ENCODE measurements around the gene ATG5.
A peak's percentile ranks its signal among the peaks of the same experiment; 100 is the strongest.
"Not testable (repeated sequence)": the region's sequence is repeated elsewhere in the genome, so short reads cannot be mapped to it uniquely, and the experiment has no call there.

The ATG5 gene

GRCh38 chr6:106163966-106164877 lies 161.3 kb downstream of the ATG5 start:
- peak; percentile 4 to 67 for DNase-seq
- TF ChIP-seq GATA1 (IDR thresholded peaks at IDR 0.05; ENCODE audit: low read depth, low read length) (no peak), POLR2A (IDR thresholded peaks at IDR 0.05; ENCODE audit: low read length) (no peak)

GRCh38 chr6:106163446-106163965 lies 162.1 kb downstream of the ATG5 start:
- TF ChIP-seq GATA1 (IDR thresholded peaks at IDR 0.05; ENCODE audit: low read depth, low read length) = no peak
- no peak for TF ChIP-seq POLR2A (IDR thresholded peaks at IDR 0.05; ENCODE audit: low read length)
- peak in 1 of 2 experiments; percentile 42 for DNase-seq

- TF ChIP-seq POLR2A (IDR thresholded peaks at IDR 0.05; ENCODE audit: low read length) = no peak
- no peak for TF ChIP-seq GATA1 (IDR thresholded peaks at IDR 0.05; ENCODE audit: low read depth, low read length)
- no peak for DNase-seq
Measured at GRCh38 chr6:106162921-106163320, 162.6 kb downstream of the ATG5 start.

GRCh38 chr6:106161893-106162292 lies 163.7 kb downstream of the ATG5 start:
- no peak for DNase-seq
- TF ChIP-seq GATA1 (IDR thresholded peaks at IDR 0.05; ENCODE audit: low read depth, low read length) (no peak), POLR2A (IDR thresholded peaks at IDR 0.05; ENCODE audit: low read length) (no peak)

GRCh38 chr6:106161311-106161874 lies 164.2 kb downstream of the ATG5 start:
- no peak for DNase-seq
- TF ChIP-seq GATA1 (IDR thresholded peaks at IDR 0.05; ENCODE audit: low read depth, low read length) = no peak
- TF ChIP-seq POLR2A (IDR thresholded peaks at IDR 0.05; ENCODE audit: low read length) = no peak

GRCh38 chr6:106160189-106160588 lies 165.4 kb downstream of the ATG5 start:
- DNase-seq = no peak

GRCh38 chr6:106159531-106159940 lies 166.0 kb downstream of the ATG5 start:
- no peak for DNase-seq
- TF ChIP-seq POLR2A (IDR thresholded peaks at IDR 0.05; ENCODE audit: low read length) (no peak), GATA1 (IDR thresholded peaks at IDR 0.05; ENCODE audit: low read depth, low read length) (no peak)

More at GRCh38 chr6:106160189-106160588, 165.4 kb downstream of the ATG5 start:
- TF ChIP-seq POLR2A (IDR thresholded peaks at IDR 0.05; ENCODE audit: low read length) (no peak), GATA1 (IDR thresholded peaks at IDR 0.05; ENCODE audit: low read depth, low read length) (no peak)

- no peak for DNase-seq
- TF ChIP-seq POLR2A (IDR thresholded peaks at IDR 0.05; ENCODE audit: low read length) (no peak), GATA1 (IDR thresholded peaks at IDR 0.05; ENCODE audit: low read depth, low read length) (no peak)
Measured at GRCh38 chr6:106158816-106159215, 166.7 kb downstream of the ATG5 start.

GRCh38 chr6:106156863-106157262 lies 168.7 kb downstream of the ATG5 start:
- DNase-seq = no peak

GRCh38 chr6:106156413-106156812 lies 169.1 kb downstream of the ATG5 start:
- TF ChIP-seq POLR2A (IDR thresholded peaks at IDR 0.05; ENCODE audit: low read length) = no peak
- TF ChIP-seq GATA1 (IDR thresholded peaks at IDR 0.05; ENCODE audit: low read depth, low read length) = no peak
- DNase-seq = no peak

More at GRCh38 chr6:106156863-106157262, 168.7 kb downstream of the ATG5 start:
- TF ChIP-seq GATA1 (IDR thresholded peaks at IDR 0.05; ENCODE audit: low read depth, low read length) = no peak
- no peak for TF ChIP-seq POLR2A (IDR thresholded peaks at IDR 0.05; ENCODE audit: low read length)

GRCh38 chr6:106155219-106155830 lies 170.2 kb downstream of the ATG5 start:
- DNase-seq = peak in 1 of 2 experiments; percentile 11
- no peak for TF ChIP-seq POLR2A (IDR thresholded peaks at IDR 0.05; ENCODE audit: low read length)
- TF ChIP-seq GATA1 (IDR thresholded peaks at IDR 0.05; ENCODE audit: low read depth, low read length) = no peak

- DNase-seq = peak in 1 of 2 experiments; percentile 17
- TF ChIP-seq POLR2A (IDR thresholded peaks at IDR 0.05; ENCODE audit: low read length) = no peak
- no peak for TF ChIP-seq GATA1 (IDR thresholded peaks at IDR 0.05; ENCODE audit: low read depth, low read length)
Measured at GRCh38 chr6:106154326-106154725, 171.2 kb downstream of the ATG5 start.

GRCh38 chr6:106152952-106153351 lies 172.6 kb downstream of the ATG5 start:
- TF ChIP-seq GATA1 (IDR thresholded peaks at IDR 0.05; ENCODE audit: low read depth, low read length) = no peak
- TF ChIP-seq POLR2A (IDR thresholded peaks at IDR 0.05; ENCODE audit: low read length) = no peak
- no peak for DNase-seq

- DNase-seq = not testable (repeated sequence)
Measured at GRCh38 chr6:106152476-106152875, 173.1 kb downstream of the ATG5 start.
